ENCODE data around the gene USP43.

- no peak for TF ChIP-seq EZH2 (IDR thresholded peaks at IDR 0.05)
- no peak for TF ChIP-seq POLR2AphosphoS5 (IDR thresholded peaks at IDR 0.05; ENCODE audit: borderline replicate concordance, low read depth, low read length)
Measured at GRCh38 chr17:9750524-9750923, 105.2 kb downstream of the USP43 start.

Measured in SK-N-MC (cell line).